NOMO-1 treated with dmso at 0.1 percent for 144 hours (cell line): ENCODE measurements around the gene ADCY3.

Experiments
- DNase-seq: peaks from one replicate; lab custom pipeline; 2025; ENCODE audit not compliant: unreplicated experiment; lab: John Stamatoyannopoulos, UW

The ADCY3 gene

DNA sequence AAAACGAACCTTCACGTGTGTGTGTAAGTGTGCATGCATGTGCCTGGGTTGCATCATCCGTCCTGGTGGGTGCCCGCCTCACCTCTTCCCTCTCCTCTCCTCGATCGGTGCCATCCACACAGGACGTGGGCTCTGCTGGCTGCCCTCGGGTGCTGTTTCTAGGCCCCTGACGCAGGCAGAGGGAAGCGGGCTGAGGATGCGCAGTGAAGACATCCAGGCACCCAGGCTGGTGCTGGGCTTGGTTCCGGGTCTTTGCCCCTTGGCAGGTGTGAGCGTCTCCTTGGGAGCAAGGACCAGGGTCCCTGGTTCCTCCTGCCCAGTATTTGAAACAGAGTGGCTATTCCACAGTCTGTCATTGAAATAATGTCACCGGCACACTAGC lies 6.2 kb upstream of the ADCY3 start:
- no peak for DNase-seq

- DNase-seq, result no peak
Measured at GRCh38 chr2:24925815-24926214, 5.8 kb upstream of the ADCY3 start.

- DNase-seq, result no peak
Measured at GRCh38 chr2:24924732-24925131, 4.7 kb upstream of the ADCY3 start.

GRCh38 chr2:24924266-24924665 lies 4.2 kb upstream of the ADCY3 start:
- DNase-seq, result no peak

DNA sequence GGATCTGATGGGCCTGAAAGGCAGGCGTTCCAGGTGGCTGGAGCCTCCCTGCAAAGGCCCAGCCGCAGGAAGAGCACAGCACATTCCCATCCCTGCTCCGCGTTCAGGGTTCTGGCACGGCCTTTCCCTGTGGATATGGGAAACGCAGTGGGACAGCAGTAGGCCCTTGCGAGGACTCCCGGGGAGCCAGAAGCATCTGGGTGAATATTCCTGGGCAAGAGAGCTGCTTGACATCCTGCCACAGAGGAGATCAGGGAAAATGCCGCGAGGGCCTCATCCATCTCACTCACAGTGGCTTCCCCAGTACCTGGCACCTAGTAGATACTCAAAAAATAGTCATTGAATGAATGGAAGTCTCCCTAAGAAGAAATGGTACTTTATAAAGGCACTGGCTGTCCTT lies 3.1 kb upstream of the ADCY3 start:
- DNase-seq, result no peak

- DNase-seq, result no peak
Measured at GRCh38 chr2:24922556-24922955, 2.5 kb upstream of the ADCY3 start.

DNA sequence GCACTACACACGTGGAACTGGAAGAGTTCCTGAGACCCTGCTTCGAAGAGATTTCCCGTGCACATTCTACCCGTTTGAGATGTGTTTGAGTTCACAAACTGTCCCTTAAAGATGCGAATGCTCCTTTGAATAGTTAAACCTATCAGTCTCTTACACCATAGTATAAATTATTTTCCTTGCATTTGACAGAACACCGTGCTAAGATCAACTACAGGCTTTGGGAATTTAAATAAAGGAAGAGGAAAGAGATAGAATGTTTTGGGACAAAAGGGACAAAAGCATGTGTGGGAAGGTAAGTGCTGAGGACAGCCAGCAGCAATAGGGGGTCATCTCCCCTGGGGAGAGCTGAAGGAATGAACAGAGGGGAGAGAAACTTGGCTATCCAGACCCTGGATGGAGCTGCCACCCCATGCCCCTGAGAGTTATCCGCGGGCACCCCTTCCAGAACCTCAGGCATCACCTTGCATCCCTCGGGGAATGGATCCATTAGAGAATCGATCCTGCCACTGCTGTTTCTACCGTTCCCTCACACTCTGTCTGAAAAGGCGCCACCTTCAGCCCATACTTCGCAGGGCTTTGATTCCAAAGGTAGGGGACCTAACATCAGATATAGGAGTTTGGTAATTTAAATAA lies 888 bp upstream of the ADCY3 start:
- DNase-seq, result no peak

- DNase-seq, result no peak
Measured at GRCh38 chr2:24919506-24920097, 435 bp downstream of the ADCY3 start.

GRCh38 chr2:24919037-24919505 lies 966 bp downstream of the ADCY3 start:
- no peak for DNase-seq

GRCh38 chr2:24918326-24919036 lies 1.6 kb downstream of the ADCY3 start:
- no peak for DNase-seq

DNA sequence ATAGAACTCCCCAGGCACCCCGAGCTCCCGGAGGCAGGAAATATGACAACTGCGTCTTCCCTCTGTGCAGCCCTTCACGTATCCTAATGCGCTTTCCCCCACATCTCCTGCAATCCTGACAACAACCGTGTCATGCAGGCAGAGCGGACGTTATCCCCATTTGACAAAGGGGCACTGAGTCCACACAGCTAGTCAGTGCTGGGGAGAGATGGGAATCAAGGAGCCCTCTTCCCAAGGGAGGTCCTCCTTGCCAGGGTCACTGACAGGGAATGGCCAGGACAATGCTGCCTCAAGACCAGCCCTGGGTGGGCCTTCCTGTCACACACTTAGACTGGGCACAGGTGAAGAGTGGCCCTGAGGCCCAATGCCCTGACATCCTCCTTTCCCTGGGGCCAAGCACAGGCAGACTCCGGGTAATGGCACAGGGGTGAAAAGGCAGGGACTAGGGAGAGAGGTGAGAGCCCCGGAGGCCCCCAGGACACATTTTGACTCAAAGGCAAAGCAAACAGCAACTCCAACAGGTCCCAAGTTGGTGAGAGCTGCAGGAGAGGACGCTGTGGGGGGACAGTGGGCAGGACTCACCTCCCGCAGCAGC lies 2.2 kb downstream of the ADCY3 start:
- DNase-seq, result no peak

DNA sequence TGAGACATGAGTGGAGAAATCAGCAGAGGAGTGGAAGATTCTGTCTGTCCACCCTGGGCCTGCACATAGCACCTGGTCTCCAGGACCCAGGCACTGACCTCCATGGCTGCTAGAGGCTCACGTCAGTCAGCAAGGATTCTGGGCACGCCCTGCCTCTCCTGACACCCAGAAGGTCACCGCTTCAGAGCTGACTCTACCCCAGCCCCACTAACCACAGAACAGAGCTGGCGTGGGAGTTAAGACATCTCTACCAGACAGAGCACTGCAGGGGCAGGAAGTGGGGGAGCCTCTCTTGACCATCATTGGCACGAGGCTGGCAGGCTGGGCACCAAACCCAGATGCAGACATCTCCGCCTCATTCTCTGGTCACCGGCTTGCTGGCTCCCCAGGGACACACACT lies 3.0 kb downstream of the ADCY3 start:
- no peak for DNase-seq

GRCh38 chr2:24915796-24916195 lies 4.2 kb downstream of the ADCY3 start:
- DNase-seq, result no peak

DNA sequence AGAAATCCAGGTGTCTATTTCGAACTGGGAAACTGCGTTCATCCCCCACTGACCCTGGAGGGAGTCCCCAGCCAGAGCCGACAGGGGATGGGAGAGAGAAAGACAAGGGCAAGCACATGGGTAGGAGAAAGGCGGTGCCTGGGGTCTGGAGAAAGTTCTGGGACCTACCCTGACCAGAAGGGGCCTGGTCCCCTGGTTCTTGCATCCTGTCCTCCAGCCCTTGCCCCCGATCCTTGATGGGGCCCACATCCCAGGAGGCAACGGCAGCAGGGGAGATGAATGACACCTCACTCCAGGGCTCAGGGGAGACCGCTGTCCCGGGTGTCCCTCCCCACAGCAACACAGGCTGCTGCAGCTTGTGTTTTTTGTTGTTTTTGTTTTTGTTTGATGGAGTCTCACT lies 4.9 kb downstream of the ADCY3 start:
- DNase-seq, result no peak

DNA sequence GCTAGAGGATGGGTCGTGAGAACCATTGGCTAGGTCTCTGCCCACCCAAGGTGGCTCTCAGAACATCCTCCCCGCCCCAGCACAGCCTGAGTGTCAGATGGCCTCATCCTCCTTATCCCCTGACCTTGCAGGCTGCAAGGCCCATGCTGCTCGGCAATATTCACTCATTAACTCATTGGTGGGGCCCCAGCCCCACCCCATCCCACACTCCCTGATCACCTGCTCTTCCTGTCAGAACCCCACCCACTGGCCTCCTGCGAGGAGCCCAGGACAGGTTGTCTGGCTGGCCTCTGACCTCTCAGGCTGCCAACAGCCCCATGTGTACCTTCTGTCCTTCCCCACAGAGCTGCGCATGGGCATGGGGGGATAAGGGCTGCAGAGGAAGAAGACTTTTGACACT lies 5.3 kb downstream of the ADCY3 start:
- DNase-seq, result no peak

DNA sequence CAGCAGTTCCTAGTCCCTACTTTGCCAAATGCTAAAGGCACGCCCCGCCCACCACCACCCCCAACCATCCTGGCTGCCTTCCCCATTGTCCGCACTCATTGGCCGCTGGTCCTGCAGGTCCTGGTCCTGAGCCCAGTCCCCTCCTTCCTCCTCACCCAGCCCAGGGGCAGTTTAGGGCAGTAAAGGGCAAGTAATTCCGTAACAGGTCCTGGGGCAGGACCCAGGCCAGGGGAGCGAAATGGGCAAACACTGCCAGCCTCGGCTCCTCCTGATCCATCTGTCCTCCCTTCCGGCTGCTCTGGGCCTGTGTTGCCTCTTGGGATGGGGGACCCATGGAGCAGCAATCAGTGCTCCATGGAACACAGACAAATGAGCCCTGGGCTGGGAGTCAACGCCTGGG lies 6.1 kb downstream of the ADCY3 start:
- no peak for DNase-seq

DNA sequence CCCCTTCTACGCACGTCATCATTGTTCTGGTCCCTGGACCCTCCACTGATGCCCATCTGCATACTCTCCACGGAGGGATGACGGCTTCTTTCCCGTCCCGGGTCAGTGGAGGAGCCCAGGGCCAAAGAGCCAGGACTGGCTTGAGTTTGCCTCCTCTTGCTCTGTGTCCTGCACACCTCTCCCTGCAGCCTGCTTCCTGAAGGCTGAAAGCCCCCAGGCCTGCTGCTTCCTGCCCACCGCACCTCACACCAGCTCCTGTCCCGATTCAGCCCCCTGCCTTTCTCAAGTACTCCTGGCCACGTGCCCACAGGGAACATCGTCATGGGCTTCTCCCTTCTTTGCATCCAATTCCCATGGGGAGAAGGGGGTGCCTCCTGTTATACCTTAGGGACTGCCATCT lies 7.1 kb downstream of the ADCY3 start:
- no peak for DNase-seq

DNA sequence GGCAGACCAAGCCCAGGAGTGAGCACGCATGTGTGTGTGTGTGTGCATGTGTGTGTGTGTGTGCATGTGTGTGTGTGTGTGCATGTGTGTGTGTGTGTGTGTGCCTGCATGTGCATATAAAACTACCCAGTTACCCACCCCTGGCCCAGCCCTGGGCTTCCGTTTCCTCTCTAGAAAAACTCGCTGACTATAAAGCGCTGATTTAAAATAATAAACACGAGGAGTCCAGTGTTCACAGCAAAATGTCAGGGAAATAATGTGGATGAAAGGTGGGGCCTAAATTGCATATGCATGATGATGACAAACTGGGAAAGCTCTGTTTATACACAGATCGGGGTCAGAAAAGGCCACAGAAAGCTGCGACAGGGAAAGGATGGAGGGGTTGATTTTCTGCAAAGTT lies 7.5 kb downstream of the ADCY3 start:
- DNase-seq, result no peak

DNA sequence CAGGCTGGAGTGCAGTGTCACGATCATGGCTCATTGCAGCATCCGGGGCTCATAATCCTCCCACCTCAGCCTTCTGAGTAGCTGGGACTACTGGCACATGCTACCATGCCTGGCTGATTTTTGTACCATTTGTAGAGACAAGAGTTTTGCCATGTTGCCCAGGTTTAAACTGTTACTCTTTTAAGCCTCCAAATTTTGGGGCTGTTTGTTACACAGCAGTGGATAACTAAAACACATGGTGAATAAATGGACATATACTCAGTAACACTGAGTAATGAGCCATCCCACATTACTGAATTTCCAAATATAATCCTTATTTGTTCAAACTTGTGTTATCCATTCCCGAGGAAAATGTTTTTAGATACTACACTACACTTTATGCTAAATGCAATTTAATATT lies 9.8 kb downstream of the ADCY3 start:
- no peak for DNase-seq

DNA sequence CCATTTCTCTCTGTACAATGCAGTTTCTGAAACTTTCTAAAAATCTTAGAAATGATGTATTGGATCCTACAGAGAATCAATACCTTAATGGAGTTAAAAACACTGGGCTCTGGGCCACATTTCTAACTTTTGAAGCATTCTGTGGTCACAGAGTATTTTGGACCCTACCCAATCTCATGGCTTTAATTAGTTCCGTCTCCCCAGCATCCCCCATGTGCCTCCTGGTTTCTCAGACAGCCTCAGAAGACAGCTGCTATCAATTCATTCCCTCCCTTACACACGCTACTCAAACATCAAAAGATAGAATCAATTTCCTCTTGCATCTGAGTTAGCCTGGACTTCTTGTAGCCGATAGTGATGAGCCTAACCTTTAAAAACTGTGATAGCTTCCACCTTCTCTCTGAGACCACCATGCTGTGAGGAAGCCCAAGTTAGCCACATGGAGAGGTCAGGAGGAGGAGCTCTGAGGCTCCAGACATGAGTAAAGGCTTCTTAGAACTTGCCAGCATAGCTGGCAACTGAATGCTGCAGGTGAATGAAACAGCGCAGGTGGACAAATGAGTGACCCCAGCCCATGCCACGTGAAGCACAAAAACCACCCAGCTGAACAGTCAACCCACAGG lies 10.4 kb downstream of the ADCY3 start:
- DNase-seq, result no peak

DNA sequence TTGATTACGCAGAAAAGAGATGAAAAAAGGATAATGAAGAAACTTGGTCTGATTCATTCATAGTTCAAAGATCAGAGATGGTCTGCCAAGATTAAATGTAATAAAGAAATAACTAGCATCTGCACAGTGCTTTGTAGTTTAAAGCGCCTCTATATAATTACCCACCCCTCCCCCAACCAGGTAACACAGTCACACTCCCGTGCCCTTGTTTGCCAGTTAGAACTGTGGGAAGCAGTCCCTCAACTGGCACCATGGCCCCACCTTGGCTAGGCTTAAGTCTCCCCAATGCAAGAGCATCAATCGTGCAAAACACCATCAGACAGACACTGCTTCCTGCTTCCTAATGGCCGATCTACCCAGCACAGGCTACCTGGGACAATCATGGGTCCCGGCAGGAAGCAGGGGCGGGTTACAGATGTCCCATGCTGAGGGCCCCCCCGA lies 11.6 kb downstream of the ADCY3 start:
- no peak for DNase-seq

DNA sequence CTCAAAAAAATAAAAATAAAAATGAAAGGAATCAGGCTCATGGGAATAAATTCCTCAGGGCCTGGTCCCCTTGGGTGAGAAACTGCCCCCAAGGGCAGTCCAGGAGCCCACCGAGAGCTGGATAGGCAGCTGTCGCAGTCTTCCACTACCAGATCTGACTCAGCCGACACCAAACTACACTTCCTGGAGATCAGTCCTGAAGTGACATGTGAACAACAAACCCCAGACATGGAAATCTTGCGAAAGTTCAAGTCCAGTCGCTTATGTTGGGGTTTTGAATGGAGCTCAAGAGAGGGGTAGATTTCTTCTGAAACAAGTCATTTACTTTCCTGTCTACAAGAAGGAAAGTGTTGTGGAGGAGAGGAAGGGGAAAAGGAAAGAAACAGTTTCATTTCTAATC lies 12.9 kb downstream of the ADCY3 start:
- no peak for DNase-seq
